Activated CD4-positive, CD25-positive, alpha-beta regulatory T cell (primary cell): ENCODE data around the gene TEX54.

Source experiments
- DNase-seq, 4 experiments: peaks; one replicate each; lab custom pipeline; 2025; lab: John Stamatoyannopoulos, UW

TEX54 gene

DNA sequence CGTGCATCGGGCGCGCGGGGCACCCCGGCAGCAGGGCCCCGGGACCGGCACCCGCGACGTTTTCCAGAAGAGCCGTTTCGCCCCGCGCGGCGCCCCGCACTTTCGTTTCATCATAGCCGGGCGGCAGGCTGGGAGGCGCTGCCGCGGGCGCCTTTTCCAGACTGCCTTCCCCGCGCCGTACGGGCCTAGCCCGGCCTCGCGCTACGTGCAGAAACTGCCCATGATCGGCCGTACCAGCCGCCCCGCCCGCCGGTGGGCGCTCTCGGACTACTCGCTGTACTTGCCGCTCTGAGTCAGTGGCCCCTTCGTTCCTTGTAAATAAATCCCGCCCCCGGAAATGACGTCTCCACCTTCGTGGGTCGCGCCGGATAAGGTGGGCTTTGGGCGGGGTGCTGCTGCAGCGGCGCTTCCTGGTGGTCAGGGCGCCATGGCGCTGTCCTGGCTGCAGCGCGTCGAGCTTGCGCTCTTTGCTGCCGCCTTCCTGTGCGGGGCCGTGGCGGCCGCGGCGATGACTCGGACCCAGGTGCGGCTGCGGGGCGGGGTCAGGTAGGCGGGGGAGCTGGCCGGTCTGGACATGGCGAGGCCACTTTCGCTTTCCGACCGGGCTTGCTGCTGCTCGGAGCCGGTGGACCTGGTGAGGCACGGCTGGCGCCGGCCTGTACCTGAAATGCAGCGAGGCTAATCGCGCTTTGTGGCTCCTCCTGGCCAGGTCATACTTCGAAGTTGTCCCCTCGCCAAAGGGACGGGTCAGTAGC is 45.5 kb downstream of the TEX54 start, which contains the start of gene TMEM179B:
Gene TMEM179B, plus strand, starts transcription at position 398 of the 755 bp plus-strand sequence. Its CDS starts 30 bp downstream, at position 428.
- peak; percentile 95 to 98 (median 96) for DNase-seq

DNA sequence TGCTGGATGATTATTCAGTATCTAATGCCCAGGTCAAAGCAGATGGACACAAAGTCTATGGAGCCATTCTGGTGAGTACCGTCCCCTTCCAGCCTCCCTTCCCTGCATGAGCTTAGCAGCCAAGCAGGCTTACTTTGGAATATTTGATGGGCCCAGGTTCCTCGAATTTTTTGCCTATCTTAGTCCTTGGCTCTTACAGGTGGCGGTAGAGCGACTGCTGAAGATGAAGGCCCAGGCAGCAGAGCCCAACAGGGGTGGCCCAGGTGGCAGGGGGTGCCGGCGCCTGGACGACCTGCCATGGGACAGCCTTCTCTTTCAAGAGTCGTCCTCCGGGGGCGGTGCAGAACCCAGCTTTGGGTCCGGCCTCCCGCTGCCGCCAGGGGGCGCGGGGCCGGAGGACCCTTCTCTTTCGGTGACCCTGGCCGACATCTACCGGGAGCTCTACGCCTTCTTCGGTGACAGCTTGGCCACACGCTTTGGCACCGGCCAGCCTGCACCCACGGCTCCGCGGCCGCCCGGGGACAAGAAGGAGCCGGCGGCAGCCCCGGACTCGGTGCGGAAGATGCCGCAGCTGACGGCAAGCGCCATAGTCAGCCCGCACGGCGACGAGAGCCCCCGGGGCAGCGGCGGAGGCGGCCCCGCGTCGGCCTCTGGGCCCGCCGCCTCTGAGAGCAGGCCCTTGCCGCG is 46.2 kb downstream of the TEX54 start:
- peak; percentile 67 to 79 (median 74) for DNase-seq

DNA sequence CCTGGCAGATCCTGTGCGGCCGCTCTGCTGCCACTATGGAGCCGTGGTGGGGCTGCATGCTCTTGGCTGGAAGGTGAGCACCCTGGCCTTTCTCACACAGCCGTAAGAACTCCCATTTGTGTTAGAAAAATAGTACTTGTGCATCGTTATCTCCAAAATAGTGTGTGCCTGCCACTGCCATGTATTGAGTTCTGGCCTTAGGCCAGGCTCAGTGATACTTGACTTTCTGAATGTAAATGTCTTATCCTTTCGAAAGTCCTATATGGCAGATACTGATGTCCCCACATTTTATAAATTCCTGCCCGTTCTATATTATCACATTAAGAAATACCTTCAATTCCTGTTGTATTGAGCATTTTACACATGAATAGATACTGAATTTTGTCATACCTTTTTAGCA is 49.9 kb downstream of the TEX54 start:
- no peak for DNase-seq
